Activated T-cell treated with anti-CD3 and anti-CD28 coated beads, Interleukin-2, amount 50 U/mL, for 4 hours (primary cell): Measurements from ENCODE around the gene SHH. TPM values are rescaled to one million over a fixed set of nuclear protein-coding genes. Genes with fewer than 3 reads are reported as not detected.

Experiments used
- ATAC-seq, 2 donors: fragments of 200-7000 bp; cut with Tn5 transposase; one replicate each; pipeline ENCODE4 v1.10.0; 2021
- DNase-seq: peaks from one replicate; pipeline ENCODE4 v3.0.0-alpha.2; 2020
- H3K27me3 Mint-ChIP-seq: one replicate; pipeline ENCODE4 v1.8.0; 2021; ENCODE audit warnings: low read depth, mixed read lengths
- H3K36me3 Mint-ChIP-seq: one replicate; pipeline ENCODE4 v1.8.0; 2022; ENCODE audit warnings: mixed read lengths; ENCODE audit not compliant: insufficient read depth
- H3K4me1 Mint-ChIP-seq: one replicate; pipeline ENCODE4 v1.8.0; 2021; ENCODE audit warnings: low read depth, mixed read lengths
- H3K4me3 Mint-ChIP-seq: one replicate; pipeline ENCODE4 v1.8.0; 2021; ENCODE audit warnings: mild to moderate bottlenecking, moderate library complexity, mixed read lengths
- H3K9me3 Mint-ChIP-seq: one replicate; pipeline ENCODE4 v1.8.0; 2021; ENCODE audit warnings: mixed read lengths
- total RNA-seq, 3 donors: library from RNA; stranded (reverse); gene quantifications; one replicate each; pipeline ENCODE4 v1.2.1, GENCODE V29; 2021

Gene SHH
- total RNA-seq, 3 donors from 2014 or later: 0.05 TPM; not detected in 1

- no peaks in the 10 kb centered on the region for H3K36me3 Mint-ChIP-seq
- H3K4me3 Mint-ChIP-seq: no peak overlapping the region
- H3K27me3 Mint-ChIP-seq: peaks cover 62% of the 10 kb centered on the region
- ATAC-seq (no peak), DNase-seq (no peak)
- H3K9me3 Mint-ChIP-seq: no peaks in the 10 kb centered on the region
- peaks cover 9% of the 10 kb centered on the region for H3K4me1 Mint-ChIP-seq
Measured at GRCh38 chr7:155800301-155800700, 12.0 kb downstream of the SHH start.

GRCh38 chr7:155799514-155799913 lies 12.7 kb downstream of the SHH start:
- ATAC-seq (no peak), DNase-seq (no peak)
- H3K27me3 Mint-ChIP-seq: peaks cover 60% of the 10 kb centered on the region
- no peaks in the 10 kb centered on the region for H3K36me3 Mint-ChIP-seq
- peaks cover 8% of the 10 kb centered on the region for H3K4me1 Mint-ChIP-seq
- no peak overlapping the region for H3K4me3 Mint-ChIP-seq
- no peaks in the 10 kb centered on the region for H3K9me3 Mint-ChIP-seq

GRCh38 chr7:155798673-155799439 lies 13.4 kb downstream of the SHH start:
- peaks cover 57% of the 10 kb centered on the region for H3K27me3 Mint-ChIP-seq
- no peaks in the 10 kb centered on the region for H3K36me3 Mint-ChIP-seq
- DNase-seq (no peak), ATAC-seq (no peak)
- H3K4me1 Mint-ChIP-seq: peaks cover 5% of the 10 kb centered on the region
- H3K9me3 Mint-ChIP-seq: no peaks in the 10 kb centered on the region
- no peak overlapping the region for H3K4me3 Mint-ChIP-seq

GRCh38 chr7:155797262-155798250 lies 14.7 kb downstream of the SHH start:
- no peak for DNase-seq
- H3K4me3 Mint-ChIP-seq: no peak overlapping the region
- peaks cover 52% of the 10 kb centered on the region for H3K27me3 Mint-ChIP-seq
- peaks cover 2% of the 10 kb centered on the region for H3K4me1 Mint-ChIP-seq
- peak; percentile 19 to 38 for ATAC-seq
- H3K9me3 Mint-ChIP-seq: no peaks in the 10 kb centered on the region
- H3K36me3 Mint-ChIP-seq: no peaks in the 10 kb centered on the region

GRCh38 chr7:155796381-155797261 lies 15.6 kb downstream of the SHH start:
- Mint-ChIP-seq H3K4me3 (no peak overlapping the region), H3K27me3 (peaks cover 47% of the 10 kb centered on the region), H3K36me3 (no peaks in the 10 kb centered on the region), H3K4me1 (no peaks in the 10 kb centered on the region), H3K9me3 (no peaks in the 10 kb centered on the region)
- ATAC-seq (peak; percentile 82 to 83), DNase-seq (peak; percentile 66)

- H3K4me3 Mint-ChIP-seq: no peak overlapping the region
- no peaks in the 10 kb centered on the region for H3K36me3 Mint-ChIP-seq
- no peaks in the 10 kb centered on the region for H3K9me3 Mint-ChIP-seq
- no peak for ATAC-seq
- H3K27me3 Mint-ChIP-seq: peaks cover 41% of the 10 kb centered on the region
- no peaks in the 10 kb centered on the region for H3K4me1 Mint-ChIP-seq
- no peak for DNase-seq
Measured at GRCh38 chr7:155795951-155796350, 16.3 kb downstream of the SHH start.

GRCh38 chr7:155795401-155795800 lies 16.9 kb downstream of the SHH start:
- DNase-seq: no peak
- no peak overlapping the region for H3K4me3 Mint-ChIP-seq
- peaks cover 35% of the 10 kb centered on the region for H3K27me3 Mint-ChIP-seq
- no peak for ATAC-seq
- H3K36me3 Mint-ChIP-seq: no peaks in the 10 kb centered on the region
- no peaks in the 10 kb centered on the region for H3K4me1 Mint-ChIP-seq
- H3K9me3 Mint-ChIP-seq: no peaks in the 10 kb centered on the region

GRCh38 chr7:155794196-155794595 lies 18.1 kb downstream of the SHH start:
- Mint-ChIP-seq H3K36me3 (no peaks in the 10 kb centered on the region), H3K4me3 (no peak overlapping the region), H3K9me3 (no peaks in the 10 kb centered on the region), H3K27me3 (peaks cover 23% of the 10 kb centered on the region), H3K4me1 (no peaks in the 10 kb centered on the region)
- DNase-seq: no peak
- no peak for ATAC-seq

- Mint-ChIP-seq H3K4me3 (no peak overlapping the region), H3K27me3 (peaks cover 19% of the 10 kb centered on the region), H3K4me1 (no peaks in the 10 kb centered on the region), H3K9me3 (no peaks in the 10 kb centered on the region), H3K36me3 (no peaks in the 10 kb centered on the region)
- ATAC-seq: no peak
- DNase-seq: no peak
Measured at GRCh38 chr7:155793720-155794119, 18.5 kb downstream of the SHH start.

GRCh38 chr7:155792999-155793560 lies 19.2 kb downstream of the SHH start:
- Mint-ChIP-seq H3K9me3 (no peaks in the 10 kb centered on the region), H3K27me3 (peaks cover 12% of the 10 kb centered on the region), H3K36me3 (no peaks in the 10 kb centered on the region), H3K4me1 (no peaks in the 10 kb centered on the region), H3K4me3 (no peak overlapping the region)
- DNase-seq: no peak
- no peak for ATAC-seq

- H3K9me3 Mint-ChIP-seq: no peaks in the 10 kb centered on the region
- no peak for ATAC-seq
- DNase-seq: no peak
- H3K4me3 Mint-ChIP-seq: no peak overlapping the region
- H3K4me1 Mint-ChIP-seq: peaks cover 4% of the 10 kb centered on the region
- H3K27me3 Mint-ChIP-seq: peaks cover 13% of the 10 kb centered on the region
- H3K36me3 Mint-ChIP-seq: no peaks in the 10 kb centered on the region
Measured at GRCh38 chr7:155792315-155792960, 19.8 kb downstream of the SHH start.

GRCh38 chr7:155791836-155792235 lies 20.4 kb downstream of the SHH start:
- Mint-ChIP-seq H3K36me3 (no peaks in the 10 kb centered on the region), H3K9me3 (no peaks in the 10 kb centered on the region)
- ATAC-seq: no peak

GRCh38 chr7:155791214-155791737 lies 21.0 kb downstream of the SHH start:
- H3K4me1 Mint-ChIP-seq: peaks cover 5% of the 10 kb centered on the region
- H3K36me3 Mint-ChIP-seq: no peaks in the 10 kb centered on the region
- ATAC-seq (no peak), DNase-seq (no peak)
- peaks cover 10% of the 10 kb centered on the region for H3K27me3 Mint-ChIP-seq
- H3K4me3 Mint-ChIP-seq: no peak overlapping the region
- H3K9me3 Mint-ChIP-seq: no peaks in the 10 kb centered on the region

More at GRCh38 chr7:155791836-155792235, 20.4 kb downstream of the SHH start:
- H3K4me3 Mint-ChIP-seq: no peak overlapping the region
- peaks cover 13% of the 10 kb centered on the region for H3K27me3 Mint-ChIP-seq
- DNase-seq: no peak
- peaks cover 4% of the 10 kb centered on the region for H3K4me1 Mint-ChIP-seq
